Measurements from ENCODE around the gene ANKH.
"Not testable (repeated sequence)": the region's sequence is repeated elsewhere in the genome, so short reads cannot be mapped to it uniquely, and the experiment has no call there.

ANKH gene

GRCh38 chr5:14838396-14839319, 32.9 kb downstream of the ANKH start:
- TF ChIP-seq CTCF (IDR thresholded peaks at IDR 0.05; ENCODE audit: low read length, missing control alignments) = no peak
- no peak overlapping the region for H3K4me3 ChIP-seq (replicated peaks; ENCODE audit: low read depth, low read length)

DNA sequence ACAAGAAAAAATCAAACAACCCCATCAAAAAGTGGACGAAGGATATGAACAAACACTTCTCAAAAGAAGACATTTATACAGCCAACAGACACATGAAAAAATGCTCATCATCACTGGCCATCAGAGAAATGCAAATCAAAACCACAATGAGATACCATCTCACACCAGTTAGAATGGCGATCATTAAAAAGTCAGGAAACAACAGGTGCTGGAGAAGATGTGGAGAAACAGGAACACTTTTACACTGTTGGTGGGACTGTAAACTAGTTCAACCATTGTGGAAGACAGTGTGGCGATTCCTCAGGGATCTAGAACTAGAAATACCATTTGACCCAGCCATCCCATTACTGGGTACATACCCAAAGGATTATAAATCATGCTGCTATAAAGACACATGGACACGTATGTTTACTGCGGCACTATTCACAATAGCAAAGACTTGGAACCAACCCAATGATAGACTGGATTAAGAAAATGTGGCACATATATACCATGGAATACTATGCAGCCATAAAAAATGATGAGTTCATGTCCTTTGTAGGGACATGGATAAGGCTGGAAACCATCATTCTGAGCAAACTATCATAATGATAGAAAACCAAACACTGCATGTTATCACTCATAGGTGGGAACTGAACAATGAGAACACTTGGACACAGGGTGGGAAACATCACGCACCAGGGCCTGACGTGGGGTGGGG, 34.0 kb downstream of the ANKH start:
- not testable (repeated sequence) for DNase-seq (ENCODE audit: low read depth); H3K4me3 ChIP-seq (replicated peaks; ENCODE audit: low read depth, low read length)

More at GRCh38 chr5:14838396-14839319, 32.9 kb downstream of the ANKH start:
- DNase-seq (ENCODE audit: low read depth) = no peak

GRCh38 chr5:14834584-14835550, 36.7 kb downstream of the ANKH start:
- no peak overlapping the region for H3K4me3 ChIP-seq (replicated peaks; ENCODE audit: low read depth, low read length)
- DNase-seq (ENCODE audit: low read depth) = no peak
- no peak for TF ChIP-seq CTCF (IDR thresholded peaks at IDR 0.05; ENCODE audit: low read length, missing control alignments)

DNA sequence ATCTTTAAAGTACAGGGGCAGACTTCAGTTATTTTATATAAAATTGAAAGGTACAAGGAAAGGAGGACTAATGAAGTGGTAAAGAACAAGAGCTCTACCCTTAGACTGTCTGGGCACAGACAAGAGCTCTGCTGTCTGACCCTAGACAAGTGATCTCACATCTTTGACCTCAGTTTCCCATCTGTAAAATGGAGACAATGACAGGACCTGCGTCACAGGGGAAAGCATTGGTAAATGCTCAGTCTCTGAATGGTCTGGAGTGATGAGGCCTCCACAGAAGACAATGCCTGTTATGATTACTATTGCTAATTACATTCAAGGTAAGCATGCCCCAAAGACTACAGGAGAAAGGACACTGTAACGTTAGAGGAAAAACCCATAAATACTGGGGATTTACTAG, 37.5 kb downstream of the ANKH start:
- no peak for DNase-seq (ENCODE audit: low read depth)
- no peak for TF ChIP-seq CTCF (IDR thresholded peaks at IDR 0.05; ENCODE audit: low read length, missing control alignments)
- H3K4me3 ChIP-seq (replicated peaks; ENCODE audit: low read depth, low read length) = no peak overlapping the region

- no peak for TF ChIP-seq CTCF (IDR thresholded peaks at IDR 0.05; ENCODE audit: low read length, missing control alignments)
- no peak overlapping the region for H3K4me3 ChIP-seq (replicated peaks; ENCODE audit: low read depth, low read length)
- no peak for DNase-seq (ENCODE audit: low read depth)
These were observed 40.6 kb downstream of the ANKH start for GRCh38 chr5:14831006-14831338.

- TF ChIP-seq CTCF (IDR thresholded peaks at IDR 0.05; ENCODE audit: low read length, missing control alignments) = no peak
- no peak overlapping the region for H3K4me3 ChIP-seq (replicated peaks; ENCODE audit: low read depth, low read length)
- no peak for DNase-seq (ENCODE audit: low read depth)
These were observed 41.2 kb downstream of the ANKH start for GRCh38 chr5:14830210-14831005.
